ENCODE data around the gene TMEM266.
A peak's percentile ranks its signal among the peaks of the same experiment; 100 is the strongest.

The TMEM266 gene

GRCh38 chr15:76198456-76199105, 138.8 kb downstream of the TMEM266 start:
- peaks cover 0 to 19% of the 10 kb centered on the region in 2 experiments for H3K27me3 ChIP-seq (ENCODE audit: control insufficient read depth in 1 of 2, insufficient read depth in 1 of 2, low read length in 2 of 2)
- no peak overlapping the region for H2BK120ac ChIP-seq (ENCODE audit: low read depth, low read length)
- peaks cover 0 to 16% of the 10 kb centered on the region in 2 experiments for H3K36me3 ChIP-seq (ENCODE audit: control insufficient read depth in 1 of 2, insufficient read depth in 2 of 2, low read depth in 1 of 2, low read length in 2 of 2)
- no peak overlapping the region for H3K23ac ChIP-seq (ENCODE audit: low read length in 2 of 2)
- no peak overlapping the region for H3K4me2 ChIP-seq (ENCODE audit: low read length, poor library complexity, severe bottlenecking)
- no peak overlapping the region for H3K9ac ChIP-seq (ENCODE audit: low read length)
- no peak for DNase-seq
- H3K4me1 ChIP-seq (ENCODE audit: control insufficient read depth, insufficient read depth, low read depth, low read length) = peaks cover 27% of the 10 kb centered on the region
- H2BK5ac ChIP-seq (ENCODE audit: low read depth, low read length, poor library complexity, severe bottlenecking) = no peak overlapping the region
- H2BK12ac ChIP-seq (ENCODE audit: low read length in 2 of 2) = no peak overlapping the region
- no peak overlapping the region for H2BK15ac ChIP-seq (ENCODE audit: low read depth, poor library complexity, severe bottlenecking)
- H2AK5ac ChIP-seq (ENCODE audit: low read length, severe bottlenecking) = no peak overlapping the region
- no peak overlapping the region for H4K8ac ChIP-seq (ENCODE audit: low read length)
- no peaks in the 10 kb centered on the region for H3K9me3 ChIP-seq (ENCODE audit: control insufficient read depth, low read length)
- H3K4ac ChIP-seq (ENCODE audit: low read depth in 1 of 2, low read length in 2 of 2) = no peak overlapping the region
- no peak overlapping the region for H3K14ac ChIP-seq (ENCODE audit: low read length in 2 of 2)
- WGBS = over 99% methylated on average over 6 of the region's 6 CpGs
- no peak overlapping the region for H3K18ac ChIP-seq (ENCODE audit: low read depth in 1 of 2, low read length in 2 of 2)
- no peak overlapping the region for H3K27ac ChIP-seq (ENCODE audit: low read length, poor library complexity, severe bottlenecking)
- H3K79me1 ChIP-seq (replicated peaks; ENCODE audit: low read length, poor library complexity, severe bottlenecking) = no peaks in the 10 kb centered on the region
- no peak overlapping the region for H3K4me3 ChIP-seq (ENCODE audit: insufficient read depth in 1 of 2, low read depth in 1 of 2, low read length in 2 of 2)
- no peak overlapping the region for H4K91ac ChIP-seq (ENCODE audit: low read length)
- H2AFZ ChIP-seq (ENCODE audit: low read depth, low read length) = no peak overlapping the region

- no peak overlapping the region for H3K18ac ChIP-seq (ENCODE audit: low read depth in 1 of 2, low read length in 2 of 2)
- WGBS = 77% methylated on average over 18 of the region's 19 CpGs
Observed at GRCh38 chr15:76199106-76200082, 139.6 kb downstream of the TMEM266 start.

GRCh38 chr15:76200083-76200465, 140.3 kb downstream of the TMEM266 start:
- no peak overlapping the region for H3K4ac ChIP-seq (ENCODE audit: low read depth in 1 of 2, low read length in 2 of 2)
- H3K4me1 ChIP-seq (ENCODE audit: control insufficient read depth, insufficient read depth, low read depth, low read length) = peaks cover 27% of the 10 kb centered on the region
- H3K18ac ChIP-seq (ENCODE audit: low read depth in 1 of 2, low read length in 2 of 2) = no peak overlapping the region
- H3K79me1 ChIP-seq (replicated peaks; ENCODE audit: low read length, poor library complexity, severe bottlenecking) = no peaks in the 10 kb centered on the region
- no peak overlapping the region for H4K91ac ChIP-seq (ENCODE audit: low read length)
- H2AK5ac ChIP-seq (ENCODE audit: low read length, severe bottlenecking) = no peak overlapping the region
- H3K4me2 ChIP-seq (ENCODE audit: low read length, poor library complexity, severe bottlenecking) = no peak overlapping the region
- no peak overlapping the region for H3K23ac ChIP-seq (ENCODE audit: low read length in 2 of 2)
- H2BK120ac ChIP-seq (ENCODE audit: low read depth, low read length) = no peak overlapping the region
- no peak for DNase-seq
- no peak overlapping the region for H3K9ac ChIP-seq (ENCODE audit: low read length)
- H3K27ac ChIP-seq (ENCODE audit: low read length, poor library complexity, severe bottlenecking) = no peak overlapping the region
- H2BK15ac ChIP-seq (ENCODE audit: low read depth, poor library complexity, severe bottlenecking) = no peak overlapping the region
- H3K27me3 ChIP-seq (ENCODE audit: control insufficient read depth in 1 of 2, insufficient read depth in 1 of 2, low read length in 2 of 2) = peaks cover 0 to 5% of the 10 kb centered on the region in 2 experiments
- no peak overlapping the region for H2AFZ ChIP-seq (ENCODE audit: low read depth, low read length)
- H4K8ac ChIP-seq (ENCODE audit: low read length) = no peak overlapping the region
- H3K36me3 ChIP-seq (ENCODE audit: control insufficient read depth in 1 of 2, insufficient read depth in 2 of 2, low read depth in 1 of 2, low read length in 2 of 2) = peaks cover 0 to 29% of the 10 kb centered on the region in 2 experiments
- H2BK5ac ChIP-seq (ENCODE audit: low read depth, low read length, poor library complexity, severe bottlenecking) = no peak overlapping the region
- H2BK12ac ChIP-seq (ENCODE audit: low read length in 2 of 2) = no peak overlapping the region
- H3K14ac ChIP-seq (ENCODE audit: low read length in 2 of 2) = no peak overlapping the region
- whole genome bisulfite sequencing = 95% methylated on average over 6 of the region's 6 CpGs
- no peak overlapping the region for H3K4me3 ChIP-seq (ENCODE audit: insufficient read depth in 1 of 2, low read depth in 1 of 2, low read length in 2 of 2)
- H3K9me3 ChIP-seq (ENCODE audit: control insufficient read depth, low read length) = no peaks in the 10 kb centered on the region

More at GRCh38 chr15:76199106-76200082, 139.6 kb downstream of the TMEM266 start:
- no peak overlapping the region for H4K8ac ChIP-seq (ENCODE audit: low read length)
- DNase-seq = peak; percentile 66
- no peak overlapping the region for H3K9ac ChIP-seq (ENCODE audit: low read length)
- H3K4me2 ChIP-seq (ENCODE audit: low read length, poor library complexity, severe bottlenecking) = no peak overlapping the region
- H3K4ac ChIP-seq (ENCODE audit: low read depth in 1 of 2, low read length in 2 of 2) = no peak overlapping the region
- H2AFZ ChIP-seq (ENCODE audit: low read depth, low read length) = no peak overlapping the region
- no peak overlapping the region for H2BK15ac ChIP-seq (ENCODE audit: low read depth, poor library complexity, severe bottlenecking)
- H2BK5ac ChIP-seq (ENCODE audit: low read depth, low read length, poor library complexity, severe bottlenecking) = no peak overlapping the region
- H3K4me1 ChIP-seq (ENCODE audit: control insufficient read depth, insufficient read depth, low read depth, low read length) = peaks cover 27% of the 10 kb centered on the region
- peak overlapping the region in 1 of 2 experiments; percentile 62 for H3K14ac ChIP-seq (ENCODE audit: low read length in 2 of 2)
- no peaks in the 10 kb centered on the region for H3K79me1 ChIP-seq (replicated peaks; ENCODE audit: low read length, poor library complexity, severe bottlenecking)
- peak overlapping the region in 1 of 2 experiments; percentile 19 for H3K23ac ChIP-seq (ENCODE audit: low read length in 2 of 2)
- no peak overlapping the region for H2BK12ac ChIP-seq (ENCODE audit: low read length in 2 of 2)
- peaks cover 0 to 11% of the 10 kb centered on the region in 2 experiments for H3K27me3 ChIP-seq (ENCODE audit: control insufficient read depth in 1 of 2, insufficient read depth in 1 of 2, low read length in 2 of 2)
- peak overlapping the region; percentile 28 for H4K91ac ChIP-seq (ENCODE audit: low read length)
- no peak overlapping the region for H3K27ac ChIP-seq (ENCODE audit: low read length, poor library complexity, severe bottlenecking)
- H3K9me3 ChIP-seq (ENCODE audit: control insufficient read depth, low read length) = no peaks in the 10 kb centered on the region
- no peak overlapping the region for H3K4me3 ChIP-seq (ENCODE audit: insufficient read depth in 1 of 2, low read depth in 1 of 2, low read length in 2 of 2)
- H2BK120ac ChIP-seq (ENCODE audit: low read depth, low read length) = no peak overlapping the region
- no peak overlapping the region for H2AK5ac ChIP-seq (ENCODE audit: low read length, severe bottlenecking)
- H3K36me3 ChIP-seq (ENCODE audit: control insufficient read depth in 1 of 2, insufficient read depth in 2 of 2, low read depth in 1 of 2, low read length in 2 of 2) = peaks cover 0 to 25% of the 10 kb centered on the region in 2 experiments

- H3K9ac ChIP-seq (ENCODE audit: low read length) = no peak overlapping the region
- no peak overlapping the region for H3K27ac ChIP-seq (ENCODE audit: low read length, poor library complexity, severe bottlenecking)
- no peak overlapping the region for H3K4ac ChIP-seq (ENCODE audit: low read depth in 1 of 2, low read length in 2 of 2)
- H2BK120ac ChIP-seq (ENCODE audit: low read depth, low read length) = no peak overlapping the region
- no peak overlapping the region for H3K4me2 ChIP-seq (ENCODE audit: low read length, poor library complexity, severe bottlenecking)
- DNase-seq = no peak
- H2AK5ac ChIP-seq (ENCODE audit: low read length, severe bottlenecking) = no peak overlapping the region
- H3K23ac ChIP-seq (ENCODE audit: low read length in 2 of 2) = no peak overlapping the region
- no peak overlapping the region for H4K8ac ChIP-seq (ENCODE audit: low read length)
- no peak overlapping the region for H3K4me3 ChIP-seq (ENCODE audit: insufficient read depth in 1 of 2, low read depth in 1 of 2, low read length in 2 of 2)
- no peaks in the 10 kb centered on the region for H3K9me3 ChIP-seq (ENCODE audit: control insufficient read depth, low read length)
- no peaks in the 10 kb centered on the region for H3K27me3 ChIP-seq (ENCODE audit: control insufficient read depth in 1 of 2, insufficient read depth in 1 of 2, low read length in 2 of 2)
- H3K36me3 ChIP-seq (ENCODE audit: control insufficient read depth in 1 of 2, insufficient read depth in 2 of 2, low read depth in 1 of 2, low read length in 2 of 2) = peaks cover 0 to 31% of the 10 kb centered on the region in 2 experiments
- H4K91ac ChIP-seq (ENCODE audit: low read length) = no peak overlapping the region
- H2BK15ac ChIP-seq (ENCODE audit: low read depth, poor library complexity, severe bottlenecking) = no peak overlapping the region
- no peak overlapping the region for H3K14ac ChIP-seq (ENCODE audit: low read length in 2 of 2)
- no peaks in the 10 kb centered on the region for H3K79me1 ChIP-seq (replicated peaks; ENCODE audit: low read length, poor library complexity, severe bottlenecking)
- H3K18ac ChIP-seq (ENCODE audit: low read depth in 1 of 2, low read length in 2 of 2) = no peak overlapping the region
- H2BK5ac ChIP-seq (ENCODE audit: low read depth, low read length, poor library complexity, severe bottlenecking) = no peak overlapping the region
- H2AFZ ChIP-seq (ENCODE audit: low read depth, low read length) = no peak overlapping the region
- peaks cover 27% of the 10 kb centered on the region for H3K4me1 ChIP-seq (ENCODE audit: control insufficient read depth, insufficient read depth, low read depth, low read length)
- WGBS = 57% methylated on average over 5 of the region's 5 CpGs
- no peak overlapping the region for H2BK12ac ChIP-seq (ENCODE audit: low read length in 2 of 2)
Observed at GRCh38 chr15:76200641-76201105, 140.9 kb downstream of the TMEM266 start.

All from mesenchymal stem cell (in vitro differentiated cells and primary cell).